ENCODE results near the gene PES1.
A peak's percentile ranks its signal among the peaks of the same experiment; 100 is the strongest.

PES1 gene

DNA sequence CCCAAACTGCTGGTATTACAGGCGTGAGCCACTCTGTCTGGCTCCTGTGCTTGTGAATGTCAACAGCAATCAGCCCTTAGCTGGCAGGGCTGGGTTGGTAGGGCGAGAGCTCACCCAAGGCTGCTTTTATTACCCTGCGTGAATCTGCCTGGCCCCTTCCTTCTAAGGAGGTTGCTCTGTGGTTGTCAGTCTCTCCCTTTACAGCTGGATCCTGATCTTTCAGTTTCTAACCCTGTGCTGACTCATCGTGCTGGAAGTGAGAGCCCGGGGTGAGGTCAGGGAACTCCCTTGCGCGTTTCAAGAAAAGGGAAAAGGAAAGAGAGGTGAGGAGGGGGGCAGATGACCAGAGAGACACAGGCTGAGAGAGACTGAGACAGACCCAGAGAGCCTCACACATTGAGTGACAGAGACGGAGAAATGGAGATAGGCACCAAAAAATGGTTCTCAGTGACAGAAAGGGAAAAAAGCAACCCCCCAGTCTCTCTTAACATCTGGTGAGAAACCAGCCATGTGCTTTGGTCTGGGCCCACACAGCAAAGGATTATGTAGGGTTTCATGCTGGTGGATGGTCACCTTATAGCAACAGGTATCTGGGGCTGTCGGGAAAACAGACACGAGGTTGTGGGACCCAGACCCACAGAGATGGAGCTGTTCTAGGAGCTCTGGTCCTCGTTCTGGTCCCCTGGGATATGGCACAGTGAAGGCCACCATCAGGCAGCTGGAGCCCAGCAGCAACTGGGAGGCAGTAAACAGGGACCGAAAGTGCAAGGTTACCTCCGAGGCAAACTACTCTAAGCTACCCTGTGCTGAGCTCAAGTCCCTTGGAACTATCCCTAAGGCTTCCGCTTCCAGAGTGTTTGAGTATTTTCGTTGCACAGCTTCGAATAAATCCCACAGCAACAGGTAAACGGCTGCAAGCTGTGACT lies 17.8 kb upstream of the PES1 start:
- peak overlapping the region; percentile 62 for H3K9ac ChIP-seq (ENCODE audit: low read length)
- H3K14ac ChIP-seq (ENCODE audit: low read length in 2 of 2), result peak overlapping the region in 1 of 2 experiments; percentile 9
- peak overlapping the region; percentile 81 to 87 for H2BK12ac ChIP-seq (ENCODE audit: low read length in 2 of 2)
- H3K79me1 ChIP-seq (replicated peaks; ENCODE audit: low read length, poor library complexity, severe bottlenecking), result peaks cover 1% of the 10 kb centered on the region
- H3K4ac ChIP-seq (ENCODE audit: low read depth in 1 of 2, low read length in 2 of 2), result peak overlapping the region; percentile 41 to 64
- no peaks in the 10 kb centered on the region for H3K9me3 ChIP-seq (ENCODE audit: control insufficient read depth, low read length)
- no peak overlapping the region for H2AFZ ChIP-seq (ENCODE audit: low read depth, low read length)
- no peak overlapping the region for H3K4me2 ChIP-seq (ENCODE audit: low read length, poor library complexity, severe bottlenecking)
- H3K36me3 ChIP-seq (ENCODE audit: control insufficient read depth in 1 of 2, insufficient read depth in 2 of 2, low read depth in 1 of 2, low read length in 2 of 2), result peaks cover 0 to 19% of the 10 kb centered on the region in 2 experiments
- H4K8ac ChIP-seq (ENCODE audit: low read length), result peak overlapping the region; percentile 85
- H2BK120ac ChIP-seq (ENCODE audit: low read depth, low read length), result peak overlapping the region; percentile 50
- no peak overlapping the region for H2BK5ac ChIP-seq (ENCODE audit: low read depth, low read length, poor library complexity, severe bottlenecking)
- H3K27ac ChIP-seq (ENCODE audit: low read length, poor library complexity, severe bottlenecking), result peak overlapping the region; percentile 80
- peak overlapping the region; percentile 43 for H4K91ac ChIP-seq (ENCODE audit: low read length)
- H2BK15ac ChIP-seq (ENCODE audit: low read depth, poor library complexity, severe bottlenecking), result no peak overlapping the region
- no peaks in the 10 kb centered on the region for H3K27me3 ChIP-seq (ENCODE audit: control insufficient read depth in 1 of 2, insufficient read depth in 1 of 2, low read length in 2 of 2)
- peak overlapping the region; percentile 10 for H2AK5ac ChIP-seq (ENCODE audit: low read length, severe bottlenecking)
- 45% methylated on average over 16 of the region's 17 CpGs for WGBS
- no peak overlapping the region for H3K23ac ChIP-seq (ENCODE audit: low read length in 2 of 2)
- H3K4me3 ChIP-seq (ENCODE audit: insufficient read depth in 1 of 2, low read depth in 1 of 2, low read length in 2 of 2), result peak overlapping the region in 1 of 2 experiments; percentile 47
- H3K18ac ChIP-seq (ENCODE audit: low read depth in 1 of 2, low read length in 2 of 2), result peak overlapping the region; percentile 76 to 79
- H3K4me1 ChIP-seq (ENCODE audit: control insufficient read depth, insufficient read depth, low read depth, low read length), result peaks cover 28% of the 10 kb centered on the region
- peak; percentile 94 for DNase-seq

DNA sequence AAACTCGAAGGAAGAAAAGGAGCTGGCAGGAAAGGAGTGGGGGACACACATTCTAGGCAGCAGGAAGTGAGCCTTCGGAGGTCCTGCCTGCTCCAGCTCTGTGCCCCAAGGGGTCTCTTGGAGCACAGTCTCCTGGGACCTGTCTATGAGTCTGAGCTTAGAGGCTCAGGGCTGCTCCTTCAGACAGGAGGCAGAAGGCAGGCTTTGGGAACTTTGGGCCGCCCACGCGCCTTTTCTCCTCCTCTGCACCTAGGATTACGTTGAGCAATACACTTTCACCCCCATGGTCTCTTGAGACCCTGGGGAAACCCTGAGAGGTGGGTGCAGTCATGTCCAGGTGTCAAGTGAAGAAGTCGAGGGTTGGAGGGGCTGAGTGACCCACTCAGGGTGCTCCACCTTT lies 16.2 kb upstream of the PES1 start:
- Histone ChIP-seq H3K79me1 (replicated peaks; ENCODE audit: low read length, poor library complexity, severe bottlenecking) (peaks cover 1% of the 10 kb centered on the region), H4K91ac (ENCODE audit: low read length) (peak overlapping the region; percentile 72), H4K8ac (ENCODE audit: low read length) (peak overlapping the region; percentile 31), H3K4me3 (ENCODE audit: insufficient read depth in 1 of 2, low read depth in 1 of 2, low read length in 2 of 2) (no peak overlapping the region), H3K27ac (ENCODE audit: low read length, poor library complexity, severe bottlenecking) (peak overlapping the region; percentile 31), H2AK5ac (ENCODE audit: low read length, severe bottlenecking) (peak overlapping the region; percentile 79), H3K18ac (ENCODE audit: low read depth in 1 of 2, low read length in 2 of 2) (peak overlapping the region; percentile 52 to 73), H2BK5ac (ENCODE audit: low read depth, low read length, poor library complexity, severe bottlenecking) (no peak overlapping the region), H3K27me3 (ENCODE audit: control insufficient read depth in 1 of 2, insufficient read depth in 1 of 2, low read length in 2 of 2) (no peaks in the 10 kb centered on the region), H3K9ac (ENCODE audit: low read length) (no peak overlapping the region), H3K4ac (ENCODE audit: low read depth in 1 of 2, low read length in 2 of 2) (peak overlapping the region in 1 of 2 experiments; percentile 5), H3K23ac (ENCODE audit: low read length in 2 of 2) (no peak overlapping the region), H3K9me3 (ENCODE audit: control insufficient read depth, low read length) (no peaks in the 10 kb centered on the region), H2AFZ (ENCODE audit: low read depth, low read length) (no peak overlapping the region), H3K4me1 (ENCODE audit: control insufficient read depth, insufficient read depth, low read depth, low read length) (peaks cover 28% of the 10 kb centered on the region), H3K14ac (ENCODE audit: low read length in 2 of 2) (peak overlapping the region in 1 of 2 experiments; percentile 45), H3K36me3 (ENCODE audit: control insufficient read depth in 1 of 2, insufficient read depth in 2 of 2, low read depth in 1 of 2, low read length in 2 of 2) (peaks cover 0 to 6% of the 10 kb centered on the region in 2 experiments), H2BK15ac (ENCODE audit: low read depth, poor library complexity, severe bottlenecking) (peak overlapping the region; percentile 55), H2BK12ac (ENCODE audit: low read length in 2 of 2) (peak overlapping the region; percentile 67 to 87), H3K4me2 (ENCODE audit: low read length, poor library complexity, severe bottlenecking) (peak overlapping the region; percentile 8), H2BK120ac (ENCODE audit: low read depth, low read length) (peak overlapping the region; percentile 50)
- WGBS, result 100% methylated on average over 7 of the region's 7 CpGs
- no peak for DNase-seq

DNA sequence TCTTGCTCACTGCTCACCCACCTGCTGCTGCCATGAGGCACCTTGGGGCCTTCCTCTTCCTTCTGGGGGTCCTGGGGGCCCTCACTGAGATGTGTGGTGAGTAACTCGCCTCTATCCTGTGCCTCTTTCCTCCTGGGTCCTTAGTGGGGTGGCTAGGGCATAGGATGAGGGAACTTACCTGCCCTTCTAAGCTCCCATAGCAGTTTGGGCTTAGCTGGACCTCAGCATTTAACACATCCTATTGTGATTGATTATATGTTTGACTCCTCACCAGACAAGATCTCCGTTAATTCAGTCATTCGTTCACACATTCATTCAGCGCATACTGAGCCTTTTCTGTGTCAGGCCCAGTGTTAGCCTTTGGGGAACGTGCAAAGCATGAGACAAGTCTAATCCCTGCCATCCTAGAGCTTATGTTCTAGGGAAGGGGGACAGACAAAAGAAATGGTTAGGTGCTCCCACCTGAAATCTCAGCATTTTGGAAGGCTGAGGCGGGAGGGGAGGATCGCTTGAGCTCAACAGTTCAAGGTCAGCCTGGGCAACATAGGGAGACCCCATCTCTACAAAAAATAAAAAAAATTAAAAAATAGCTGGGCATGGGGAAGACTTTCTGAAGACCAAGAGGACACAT lies 15.7 kb upstream of the PES1 start:
- Histone ChIP-seq H2BK15ac (ENCODE audit: low read depth, poor library complexity, severe bottlenecking) (peak overlapping the region; percentile 55), H2AK5ac (ENCODE audit: low read length, severe bottlenecking) (peak overlapping the region; percentile 95), H3K4me2 (ENCODE audit: low read length, poor library complexity, severe bottlenecking) (peak overlapping the region; percentile 93), H3K9me3 (ENCODE audit: control insufficient read depth, low read length) (no peaks in the 10 kb centered on the region), H3K4me3 (ENCODE audit: insufficient read depth in 1 of 2, low read depth in 1 of 2, low read length in 2 of 2) (peak overlapping the region in 1 of 2 experiments; percentile 82), H3K79me1 (replicated peaks; ENCODE audit: low read length, poor library complexity, severe bottlenecking) (peaks cover 1% of the 10 kb centered on the region), H2BK12ac (ENCODE audit: low read length in 2 of 2) (peak overlapping the region; percentile 67 to 88), H3K23ac (ENCODE audit: low read length in 2 of 2) (no peak overlapping the region), H4K91ac (ENCODE audit: low read length) (peak overlapping the region; percentile 93), H3K27ac (ENCODE audit: low read length, poor library complexity, severe bottlenecking) (peak overlapping the region; percentile 98), H3K27me3 (ENCODE audit: control insufficient read depth in 1 of 2, insufficient read depth in 1 of 2, low read length in 2 of 2) (no peaks in the 10 kb centered on the region), H3K14ac (ENCODE audit: low read length in 2 of 2) (peak overlapping the region in 1 of 2 experiments; percentile 53), H3K18ac (ENCODE audit: low read depth in 1 of 2, low read length in 2 of 2) (peak overlapping the region; percentile 95 to 97), H2AFZ (ENCODE audit: low read depth, low read length) (no peak overlapping the region), H3K9ac (ENCODE audit: low read length) (peak overlapping the region; percentile 85), H2BK5ac (ENCODE audit: low read depth, low read length, poor library complexity, severe bottlenecking) (peak overlapping the region; percentile 39), H2BK120ac (ENCODE audit: low read depth, low read length) (peak overlapping the region; percentile 50), H3K36me3 (ENCODE audit: control insufficient read depth in 1 of 2, insufficient read depth in 2 of 2, low read depth in 1 of 2, low read length in 2 of 2) (peaks cover 0 to 6% of the 10 kb centered on the region in 2 experiments), H3K4me1 (ENCODE audit: control insufficient read depth, insufficient read depth, low read depth, low read length) (peaks cover 28% of the 10 kb centered on the region), H3K4ac (ENCODE audit: low read depth in 1 of 2, low read length in 2 of 2) (peak overlapping the region; percentile 20 to 42), H4K8ac (ENCODE audit: low read length) (peak overlapping the region; percentile 86)
- 85% methylated on average over 4 of the region's 7 CpGs for WGBS
- DNase-seq, result no peak
